GM23248 (cell line): Measurements from ENCODE around the gene RIOK3.

Experiments used
- EZH2 ChIP-seq: fragments of 200-600 bp; sonication (generic); IDR thresholded peaks from 2 replicates; pipeline ENCODE4 v1.6.1; 2018; ENCODE audit warnings: antibody characterized with exemption, mild to moderate bottlenecking; ENCODE audit not compliant: insufficient read depth, poor library complexity, severe bottlenecking
- EZH2phosphoT487 ChIP-seq: fragments of 200-600 bp; sonication (generic); IDR thresholded peaks from 2 replicates; pipeline ENCODE4 v1.6.1; 2018; ENCODE audit warnings: antibody characterized with exemption, moderate library complexity, mild to moderate bottlenecking, low read depth; ENCODE audit not compliant: insufficient read depth

GRCh38 chr18:23519734-23520133 is 66.6 kb downstream of the RIOK3 start:
- TF ChIP-seq EZH2 (no peak), EZH2phosphoT487 (no peak)
